Glutamatergic neuron (in vitro differentiated cells): ENCODE results near the gene ITPKB. TPM values are rescaled to one million over a fixed set of nuclear protein-coding genes. Genes with fewer than 3 reads are reported as not detected.

Source experiments
- DNase-seq: peaks from one replicate; pipeline ENCODE4 v3.0.0; 2022
- H3K27ac Mint-ChIP-seq: one replicate; pipeline ENCODE4 v1.8.0; 2020; ENCODE audit warnings: mild to moderate bottlenecking, mixed read lengths, inconsistent platforms; ENCODE audit not compliant: unreplicated experiment
- H3K27me3 Mint-ChIP-seq: one replicate; pipeline ENCODE4 v1.8.0; 2020; ENCODE audit warnings: mild to moderate bottlenecking, moderate library complexity, mixed read lengths, inconsistent platforms; ENCODE audit not compliant: unreplicated experiment
- H3K36me3 Mint-ChIP-seq: one replicate; pipeline ENCODE4 v1.8.0; 2020; ENCODE audit warnings: mild to moderate bottlenecking, mixed read lengths, inconsistent platforms; ENCODE audit not compliant: unreplicated experiment
- H3K4me1 Mint-ChIP-seq: one replicate; pipeline ENCODE4 v1.8.0; 2020; ENCODE audit warnings: mild to moderate bottlenecking, low read depth, mixed read lengths, inconsistent platforms; ENCODE audit not compliant: unreplicated experiment
- H3K4me3 Mint-ChIP-seq: one replicate; pipeline ENCODE4 v1.8.0; 2020; ENCODE audit warnings: mild to moderate bottlenecking, mixed read lengths, inconsistent platforms; ENCODE audit not compliant: unreplicated experiment
- H3K9me3 Mint-ChIP-seq: one replicate; pipeline ENCODE4 v1.8.0; 2020; ENCODE audit warnings: mild to moderate bottlenecking, moderate library complexity, mixed read lengths, inconsistent platforms; ENCODE audit not compliant: unreplicated experiment
- CTCF ChIP-seq: fragments of 200-600 bp; sonication (generic); IDR thresholded peaks from one replicate; pipeline ENCODE4 v1.5.0; 2021; ENCODE audit not compliant: partially characterized antibody, unreplicated experiment
- total RNA-seq: library from RNA; stranded (reverse); fragmentation: NEBNext Ultra II Directional; extraction: Animal tissue kit (Norgen Biotek cat#: 25700); gene quantifications from one replicate; pipeline ENCODE4 v1.2.1, GENCODE V29; 2021; ENCODE audit not compliant: unreplicated experiment

ITPKB gene
- total RNA-seq, 1 donor from 2014 or later = 0.34 TPM

- H3K4me1 Mint-ChIP-seq = peaks cover 1% of the 10 kb centered on the region
- DNase-seq = no peak
- no peak for TF ChIP-seq CTCF
- H3K27me3 Mint-ChIP-seq = peaks cover 5% of the 10 kb centered on the region
- no peak overlapping the region for H3K4me3 Mint-ChIP-seq
- H3K36me3 Mint-ChIP-seq = peaks cover 5% of the 10 kb centered on the region
- no peak overlapping the region for H3K27ac Mint-ChIP-seq
- H3K9me3 Mint-ChIP-seq = no peaks in the 10 kb centered on the region
Measured at GRCh38 chr1:226766565-226766964, 27.5 kb upstream of the ITPKB start.

- Mint-ChIP-seq H3K27me3 (peaks cover 5% of the 10 kb centered on the region), H3K9me3 (no peaks in the 10 kb centered on the region), H3K4me3 (no peak overlapping the region), H3K4me1 (peaks cover 1% of the 10 kb centered on the region), H3K36me3 (peaks cover 5% of the 10 kb centered on the region), H3K27ac (no peak overlapping the region)
- DNase-seq = no peak
- no peak for TF ChIP-seq CTCF
Measured at GRCh38 chr1:226764533-226764932, 25.5 kb upstream of the ITPKB start.

- Mint-ChIP-seq H3K4me3 (no peak overlapping the region), H3K9me3 (no peaks in the 10 kb centered on the region), H3K27me3 (peaks cover 5% of the 10 kb centered on the region), H3K4me1 (peaks cover 1% of the 10 kb centered on the region), H3K36me3 (peaks cover 5% of the 10 kb centered on the region), H3K27ac (no peak overlapping the region)
- no peak for TF ChIP-seq CTCF
- DNase-seq = no peak
Measured at GRCh38 chr1:226763905-226764264, 24.8 kb upstream of the ITPKB start.

GRCh38 chr1:226762988-226763904 lies 24.2 kb upstream of the ITPKB start:
- peaks cover 5% of the 10 kb centered on the region for H3K36me3 Mint-ChIP-seq
- no peaks in the 10 kb centered on the region for H3K9me3 Mint-ChIP-seq
- DNase-seq = no peak
- no peak for TF ChIP-seq CTCF
- no peak overlapping the region for H3K4me3 Mint-ChIP-seq
- peaks cover 5% of the 10 kb centered on the region for H3K27me3 Mint-ChIP-seq
- no peak overlapping the region for H3K27ac Mint-ChIP-seq
- peaks cover 1% of the 10 kb centered on the region for H3K4me1 Mint-ChIP-seq

GRCh38 chr1:226762055-226762454 lies 23.0 kb upstream of the ITPKB start:
- H3K4me1 Mint-ChIP-seq = peaks cover 1% of the 10 kb centered on the region
- H3K9me3 Mint-ChIP-seq = no peaks in the 10 kb centered on the region
- H3K27me3 Mint-ChIP-seq = peaks cover 5% of the 10 kb centered on the region
- H3K36me3 Mint-ChIP-seq = peaks cover 5% of the 10 kb centered on the region
- no peak for DNase-seq
- H3K4me3 Mint-ChIP-seq = no peak overlapping the region
- no peak for TF ChIP-seq CTCF
- H3K27ac Mint-ChIP-seq = no peak overlapping the region
